HG02884 (cell line): ENCODE data around the gene NOD1.
"Not testable (repeated sequence)": the region's sequence is repeated elsewhere in the genome, so short reads cannot be mapped to it uniquely, and the experiment has no call there.

Experiments used
- ATAC-seq: cut with Tn5 transposase; IDR thresholded peaks from one replicate; pipeline ENCODE4 v1.9.1; 2021; ENCODE audit warnings: mild to moderate bottlenecking, moderate library complexity; ENCODE audit not compliant: unreplicated experiment

Gene NOD1

DNA sequence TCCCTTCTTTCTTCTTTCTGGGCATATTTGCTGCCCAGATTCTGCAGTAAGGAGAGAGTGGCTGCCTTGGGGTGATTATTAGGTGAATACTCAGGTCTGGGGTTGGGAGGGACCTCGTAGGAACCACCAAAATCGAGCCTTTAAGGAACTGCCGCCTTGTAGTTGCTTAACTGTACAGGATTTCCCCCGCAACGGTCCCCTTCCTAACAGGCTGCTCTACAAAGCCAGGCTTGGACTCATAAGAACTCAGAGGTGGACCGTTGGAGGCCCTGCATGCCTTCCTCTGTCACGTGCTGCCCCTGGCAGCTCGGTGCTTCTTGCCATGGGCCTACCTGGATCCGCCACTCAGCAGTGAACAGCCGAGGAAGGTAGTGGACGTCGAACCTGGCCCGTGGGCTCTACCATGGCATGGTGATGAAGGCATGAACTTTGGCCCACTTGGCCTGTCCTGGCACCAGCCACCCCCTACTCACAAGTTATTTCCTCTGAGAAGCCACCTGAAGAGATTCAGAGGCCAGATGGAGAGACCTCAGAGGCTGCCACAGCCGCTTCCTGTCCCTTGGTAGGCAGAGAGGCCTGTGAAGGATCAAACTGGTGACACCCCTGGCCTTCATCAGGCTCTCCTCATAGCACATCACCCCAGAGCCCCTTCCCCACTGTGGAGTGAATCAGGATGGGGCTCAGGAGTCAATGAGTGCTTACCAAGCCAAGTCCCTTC is 54.6 kb downstream of the NOD1 start:
- ATAC-seq = no peak

DNA sequence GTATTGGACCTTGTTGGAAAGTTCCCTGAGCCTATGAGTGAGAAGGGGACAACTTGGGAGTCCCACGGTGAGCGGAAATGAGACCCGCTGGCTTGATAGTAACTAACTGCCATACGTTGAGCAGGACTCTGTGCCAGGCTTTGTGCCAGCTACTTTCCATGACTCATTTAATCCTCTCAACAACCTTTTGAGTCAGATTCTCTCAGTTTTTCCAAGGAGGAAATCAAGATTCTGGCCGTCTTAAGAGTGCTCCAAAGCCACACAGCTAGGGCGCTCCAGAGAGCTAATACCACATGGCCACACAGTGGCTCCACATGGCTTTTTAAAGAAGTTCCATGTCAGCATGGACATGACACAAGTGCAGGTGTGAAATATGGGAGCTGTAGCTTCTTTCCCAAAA is 55.7 kb downstream of the NOD1 start:
- no peak for ATAC-seq

DNA sequence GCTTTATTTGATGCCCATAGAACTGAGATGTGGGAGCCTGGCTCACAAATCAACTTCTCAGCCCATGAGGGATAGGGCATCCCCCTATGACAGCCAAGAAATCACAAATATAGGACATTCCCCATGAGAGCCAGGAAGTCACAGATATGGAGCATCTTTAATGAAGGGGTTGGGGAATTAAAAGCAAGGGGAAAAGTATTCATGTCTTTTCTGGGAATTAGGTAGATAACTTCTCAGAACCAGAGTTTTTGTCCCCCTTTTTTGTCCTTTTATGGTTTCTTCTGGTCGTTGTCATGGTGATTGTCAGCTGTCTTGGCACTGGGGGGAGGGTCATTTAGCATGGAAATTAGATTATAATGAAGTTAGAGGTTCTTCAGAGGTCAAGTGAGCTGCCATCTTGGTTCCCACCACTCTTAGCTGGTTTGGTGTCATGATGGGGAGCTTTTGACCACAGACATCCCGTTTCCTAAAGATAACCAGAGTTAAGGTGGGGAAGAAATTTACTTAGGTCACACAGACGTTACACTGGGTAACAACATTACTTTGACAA is 56.9 kb downstream of the NOD1 start:
- ATAC-seq = no peak

DNA sequence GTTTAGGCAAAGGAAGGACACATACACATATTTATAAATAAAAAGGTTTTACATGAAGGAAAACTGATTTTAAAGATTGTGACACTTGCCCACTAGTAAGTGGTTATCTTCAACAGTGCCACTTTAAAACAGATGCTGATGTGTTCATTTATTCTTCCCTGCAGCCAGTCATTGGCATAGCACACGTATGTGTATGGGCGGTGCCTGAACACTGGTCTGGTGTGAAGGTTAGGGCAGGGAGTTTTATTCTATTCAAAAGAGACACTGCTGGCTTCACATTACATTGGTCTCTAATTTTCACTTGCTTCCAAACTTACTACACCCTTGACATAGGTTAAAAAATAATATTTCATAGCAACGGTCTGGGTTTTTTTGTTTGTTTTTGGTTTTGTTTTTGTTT is 57.9 kb downstream of the NOD1 start:
- no peak for ATAC-seq

DNA sequence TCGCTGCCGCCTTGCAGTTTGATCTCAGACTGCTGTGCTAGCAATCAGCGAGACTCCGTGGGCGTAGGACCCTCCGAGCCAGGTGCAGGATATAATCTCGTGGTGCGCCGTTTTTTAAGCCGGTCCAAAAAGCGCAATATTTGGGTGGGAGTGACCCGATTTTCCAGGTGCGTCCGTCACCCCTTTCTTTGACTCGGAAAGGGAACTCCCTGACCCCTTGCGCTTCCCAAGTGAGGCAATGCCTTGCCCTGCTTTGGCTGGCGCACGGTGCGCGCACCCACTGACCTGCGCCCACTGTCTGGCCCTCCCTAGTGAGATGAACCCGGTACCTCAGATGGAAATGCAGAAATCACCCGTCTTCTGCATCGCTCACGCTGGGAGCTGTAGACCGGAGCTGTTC is 58.5 kb downstream of the NOD1 start:
- not testable (repeated sequence) for ATAC-seq

DNA sequence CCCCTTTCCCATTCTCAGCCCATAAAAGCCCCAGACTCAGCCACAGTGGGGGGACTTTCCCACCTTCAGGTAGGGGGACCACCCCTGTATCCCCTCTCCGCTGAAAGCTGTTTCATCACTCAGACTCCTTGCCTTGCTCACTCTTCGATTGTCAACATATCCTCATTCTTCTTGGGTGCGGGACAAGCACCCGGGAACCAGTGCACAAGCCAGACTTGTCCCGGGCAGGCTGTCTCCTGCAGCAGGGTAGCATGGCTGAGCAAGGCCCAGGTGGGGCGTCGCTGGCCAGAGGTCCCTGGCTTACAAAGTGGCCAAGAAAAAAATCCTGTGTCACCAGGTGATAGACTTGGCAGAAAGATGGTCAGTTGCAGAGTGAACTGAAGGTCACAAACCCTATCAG is 64.7 kb downstream of the NOD1 start:
- ATAC-seq = no peak

DNA sequence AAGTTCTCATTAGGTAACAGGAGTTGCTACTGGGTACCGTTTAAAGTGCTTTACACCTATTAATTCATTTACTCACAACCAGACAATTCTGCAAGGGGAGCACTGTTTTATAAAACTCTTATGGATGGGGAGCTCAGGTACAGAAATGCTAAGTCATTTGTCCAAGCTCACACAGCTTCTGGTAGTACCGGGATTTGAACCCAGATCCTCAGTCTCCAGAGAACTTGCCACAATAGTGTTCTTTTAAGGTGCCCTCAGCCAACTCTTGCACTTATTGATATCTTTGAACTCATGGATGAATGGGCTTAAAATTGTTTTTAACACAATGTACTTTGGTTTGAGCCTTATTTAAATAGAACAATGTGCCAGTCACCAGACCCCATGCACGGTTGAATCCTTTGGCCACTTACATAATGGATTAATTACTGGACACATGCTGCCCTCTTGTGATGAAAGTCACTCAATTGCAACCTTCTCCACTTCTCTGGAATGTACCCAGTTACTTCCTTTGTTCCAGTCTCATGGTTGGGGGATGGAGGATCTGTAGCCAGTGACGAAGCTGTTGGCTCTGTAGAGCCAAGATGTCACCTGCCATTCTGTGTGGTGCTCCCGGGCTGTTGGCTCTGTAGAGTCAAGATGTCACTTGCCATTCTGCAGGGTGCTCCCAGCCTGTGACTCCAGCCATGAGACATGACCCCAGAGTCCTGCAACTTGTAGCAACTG is 65.6 kb downstream of the NOD1 start:
- ATAC-seq = no peak

DNA sequence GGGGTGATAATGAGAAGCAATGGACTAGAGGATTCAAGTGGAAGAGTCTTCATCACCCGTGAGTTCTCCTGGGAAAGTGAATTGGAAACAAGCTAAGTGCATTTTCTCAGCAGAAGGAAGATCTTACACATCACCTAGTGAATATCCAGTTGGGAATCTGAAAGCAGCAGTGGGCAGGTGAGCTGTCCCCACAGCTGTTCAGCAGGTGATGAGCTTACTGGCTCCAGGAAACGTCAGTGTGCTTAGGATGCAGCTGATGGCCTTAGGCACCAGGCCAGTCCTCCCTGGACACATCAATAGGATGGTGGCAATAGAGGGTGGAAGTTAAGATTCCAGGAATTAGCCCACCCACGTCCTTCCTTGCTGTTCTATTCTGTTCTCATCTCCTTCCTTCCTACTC is 66.7 kb downstream of the NOD1 start:
- no peak for ATAC-seq

DNA sequence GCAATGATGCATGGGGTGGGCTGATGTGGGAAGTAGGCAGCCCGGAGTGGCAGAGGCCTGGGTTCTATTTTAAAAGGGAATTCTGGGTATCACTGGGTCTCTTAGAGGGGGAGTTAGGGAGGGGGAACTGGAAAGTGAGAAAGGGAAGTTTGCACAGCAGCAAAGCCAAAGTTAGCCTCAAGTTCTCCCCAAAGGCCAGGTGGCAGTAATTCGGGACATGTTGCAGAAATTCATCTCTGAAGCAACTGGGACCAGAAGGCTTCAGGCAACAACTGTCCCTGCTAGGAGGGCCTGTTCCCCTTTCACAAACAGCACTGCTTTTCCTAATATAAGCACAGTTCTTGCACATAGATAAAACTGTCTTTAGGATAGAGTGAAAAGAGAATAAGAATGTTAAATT is 67.4 kb downstream of the NOD1 start:
- ATAC-seq = no peak

DNA sequence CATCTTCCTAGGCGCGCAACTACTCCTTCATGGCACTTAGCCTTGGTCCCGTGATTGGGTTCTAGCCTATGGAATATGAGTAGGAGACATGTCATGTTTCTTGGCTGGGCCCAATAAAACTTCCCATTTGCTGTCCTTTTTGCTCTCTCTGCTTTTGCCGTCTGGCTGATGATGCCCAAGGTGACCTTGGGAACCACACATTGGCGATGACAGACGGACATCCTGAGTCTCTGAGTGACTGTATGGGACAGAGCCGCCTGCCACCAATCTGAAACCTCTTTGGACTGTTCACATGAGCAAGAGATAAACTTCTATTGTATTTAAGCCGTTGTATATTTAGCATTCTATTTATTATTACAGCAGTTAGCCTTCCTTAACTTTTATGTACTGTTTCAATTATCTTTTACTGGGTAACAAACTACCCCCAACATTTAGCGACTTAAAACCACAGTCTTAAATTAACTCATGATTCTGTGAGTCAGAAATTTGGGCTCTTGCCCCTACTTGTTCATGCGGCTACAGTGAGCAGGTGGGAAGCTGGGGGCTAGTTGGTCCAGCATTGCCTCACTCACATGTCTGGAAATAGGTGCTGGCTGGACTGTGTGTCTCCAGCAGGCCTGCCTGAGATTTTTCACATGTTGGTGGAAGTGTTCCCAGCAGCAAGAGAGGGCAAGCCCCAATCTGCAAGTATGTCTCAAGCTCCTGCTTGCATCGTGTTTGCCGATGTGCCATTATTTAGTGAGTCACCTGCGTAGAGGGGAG is 71.7 kb downstream of the NOD1 start:
- no peak for ATAC-seq

DNA sequence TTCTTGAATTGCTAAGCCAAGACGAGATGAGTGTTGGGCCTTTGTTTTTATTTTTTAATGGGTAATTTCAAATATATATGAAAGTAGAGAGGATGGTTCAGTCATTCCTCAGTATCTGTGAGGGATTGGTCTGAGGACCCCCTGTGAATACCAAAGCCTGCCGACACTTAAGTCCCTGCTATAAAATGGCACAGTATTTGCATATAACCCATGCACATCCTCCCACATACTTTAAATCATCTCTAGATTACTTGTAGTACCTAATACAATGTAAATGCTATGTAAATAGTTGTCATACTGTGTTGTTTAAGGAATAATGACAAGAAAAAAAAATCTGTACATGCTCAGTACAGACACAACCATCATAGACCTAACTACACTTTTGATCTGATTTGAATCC is 73.4 kb downstream of the NOD1 start:
- no peak for ATAC-seq

DNA sequence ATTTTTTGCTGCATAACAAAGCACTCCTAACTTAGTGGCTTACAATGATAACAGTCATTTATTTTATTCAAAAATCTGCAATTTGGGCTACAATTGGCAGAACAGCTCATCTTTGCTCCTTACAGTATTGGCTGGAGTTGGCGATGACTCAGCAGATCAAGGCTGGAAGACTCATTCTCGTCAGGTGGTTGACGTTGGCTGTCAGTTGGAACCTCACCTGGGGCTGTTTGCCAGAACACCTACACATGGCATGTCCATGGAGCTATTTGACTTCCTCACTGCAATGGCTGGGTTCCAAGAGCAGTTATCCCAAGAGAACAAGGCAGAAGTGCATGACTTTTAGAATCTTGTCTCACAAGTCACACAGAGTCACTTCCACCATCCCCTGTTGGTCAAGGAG is 75.1 kb downstream of the NOD1 start:
- ATAC-seq = no peak

DNA sequence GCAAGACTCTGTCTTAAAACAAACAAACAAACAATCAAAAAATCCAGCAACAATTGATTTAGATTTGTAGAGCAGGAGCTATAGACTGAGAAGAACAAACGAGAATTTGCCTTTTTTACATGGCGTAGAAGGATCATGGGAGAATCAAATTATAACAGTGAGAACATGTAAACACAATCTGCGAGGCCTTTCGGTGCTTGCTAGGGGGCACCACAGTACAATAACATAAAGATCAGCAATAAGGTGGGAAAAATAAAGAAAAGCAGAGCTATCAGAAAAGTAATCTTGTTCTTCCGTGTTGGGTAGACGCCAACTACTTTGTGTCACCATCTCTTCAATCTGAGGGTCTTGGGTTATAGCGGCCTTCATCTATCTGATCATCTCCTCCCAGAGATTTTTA is 82.2 kb downstream of the NOD1 start:
- no peak for ATAC-seq

DNA sequence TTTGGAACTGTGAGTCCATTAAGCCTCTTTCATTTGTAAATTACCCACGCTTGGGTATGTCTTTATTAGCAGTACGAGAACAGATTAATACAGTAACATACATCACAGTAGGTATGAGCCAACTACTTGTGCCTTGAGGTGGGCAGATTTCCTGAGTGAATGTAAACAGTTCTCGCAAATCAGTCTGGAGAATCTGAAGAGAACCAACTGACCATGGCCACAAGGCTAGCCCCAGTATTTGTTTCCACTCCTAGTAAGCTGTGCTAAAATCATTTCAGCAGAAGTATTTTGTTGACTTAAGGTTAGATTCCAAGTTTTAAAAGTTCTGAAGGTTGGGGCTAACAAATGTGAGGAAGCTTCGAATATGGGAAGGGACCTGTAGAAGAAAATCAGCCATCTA is 82.9 kb downstream of the NOD1 start:
- no peak for ATAC-seq

DNA sequence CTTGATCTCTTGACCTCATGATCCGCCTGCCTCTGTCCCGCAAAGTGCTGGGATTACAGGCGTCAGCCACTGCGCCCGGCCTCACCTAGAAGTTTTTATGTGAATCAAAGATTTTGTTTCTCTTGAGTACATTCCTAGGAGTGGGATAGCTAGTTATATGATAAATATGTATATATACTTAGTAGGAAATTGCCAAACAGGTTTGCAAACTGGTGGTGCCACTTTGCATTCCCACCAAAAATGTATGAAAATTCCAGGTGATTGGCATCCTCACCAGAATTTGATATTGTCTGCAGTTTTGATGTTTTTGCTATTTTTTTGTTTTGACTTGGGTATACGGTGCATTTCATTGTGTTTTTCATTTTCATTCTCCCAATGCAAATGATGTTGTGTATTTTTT is 86.8 kb downstream of the NOD1 start:
- ATAC-seq = no peak

DNA sequence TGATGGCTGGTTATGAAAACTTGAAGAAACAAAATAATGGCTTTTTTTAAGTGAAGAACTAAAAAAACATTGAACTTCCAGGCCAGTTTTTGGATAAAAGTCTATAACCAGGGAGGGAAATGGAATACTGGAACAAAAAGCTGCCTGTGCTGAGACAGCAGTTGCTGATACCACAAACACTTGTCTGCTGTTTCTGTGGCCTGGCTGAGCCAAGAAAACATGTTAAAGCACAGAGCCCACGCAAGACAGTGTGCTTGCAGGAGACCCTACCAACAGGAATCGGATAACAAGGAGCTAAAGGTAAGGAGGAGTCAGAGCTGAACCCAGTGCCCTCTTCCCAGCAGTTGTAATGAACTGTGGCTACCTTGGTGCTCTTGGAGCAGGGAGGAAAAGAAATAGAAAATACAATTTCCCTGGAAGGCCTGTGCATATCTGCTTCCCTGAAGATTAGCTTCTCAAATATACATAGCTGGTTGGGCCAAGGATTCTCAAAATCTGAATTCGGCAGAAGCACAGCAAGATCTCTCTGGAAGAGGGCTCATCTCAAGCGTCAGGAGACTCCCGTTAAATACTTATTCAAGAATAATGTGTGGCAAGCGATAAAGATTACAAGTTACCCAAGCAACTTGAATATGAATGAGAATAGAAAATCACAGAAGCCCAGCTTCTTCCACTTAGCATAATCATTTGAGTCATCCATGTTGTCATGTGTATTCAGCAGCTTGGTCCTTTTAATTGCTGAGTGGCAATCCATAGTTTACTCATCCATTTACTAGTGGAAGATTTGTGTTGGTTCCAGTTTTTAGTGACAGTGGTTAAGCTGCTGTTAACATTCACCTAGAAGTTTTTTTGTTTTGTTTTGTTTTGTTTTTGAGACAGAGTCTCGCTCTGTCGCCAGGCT is 87.6 kb downstream of the NOD1 start:
- no peak for ATAC-seq

DNA sequence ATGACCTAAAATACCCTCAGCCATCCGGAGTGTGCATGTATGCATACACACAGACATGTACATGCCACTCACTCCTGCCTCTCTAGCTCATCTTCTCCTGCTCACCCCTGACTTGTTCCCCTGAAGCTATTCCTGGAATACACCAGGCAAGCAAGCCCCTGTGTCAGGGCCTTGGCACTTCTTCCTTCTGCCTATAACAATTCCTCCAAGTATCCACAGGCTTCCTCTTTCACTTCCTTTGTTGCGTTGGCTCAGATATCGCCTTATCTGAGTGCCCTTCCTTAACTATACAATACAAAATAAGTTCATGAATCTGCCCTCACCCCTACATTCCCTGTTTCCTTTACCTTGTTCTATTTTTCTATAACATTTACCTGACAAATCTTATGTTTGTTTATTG is 88.8 kb downstream of the NOD1 start:
- no peak for ATAC-seq

DNA sequence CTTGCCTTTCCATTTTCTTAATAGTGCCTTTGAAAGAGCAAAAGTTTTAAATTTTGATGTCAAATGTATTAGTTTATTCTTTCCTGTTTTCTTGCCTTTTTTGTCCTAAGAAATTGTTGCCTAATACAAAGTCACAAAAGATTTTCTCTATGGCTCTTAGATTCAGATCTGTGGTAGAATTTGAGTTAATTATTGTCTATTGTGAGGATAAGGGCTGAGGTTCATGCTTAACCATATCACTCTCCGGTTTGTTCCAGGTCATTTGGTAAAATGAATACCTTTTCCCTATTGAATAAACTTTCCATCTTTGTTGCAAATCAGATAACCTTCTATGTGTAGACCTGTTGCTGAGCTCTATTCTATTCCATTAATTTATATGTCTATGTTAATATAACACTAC is 96.0 kb downstream of the NOD1 start:
- ATAC-seq = no peak

DNA sequence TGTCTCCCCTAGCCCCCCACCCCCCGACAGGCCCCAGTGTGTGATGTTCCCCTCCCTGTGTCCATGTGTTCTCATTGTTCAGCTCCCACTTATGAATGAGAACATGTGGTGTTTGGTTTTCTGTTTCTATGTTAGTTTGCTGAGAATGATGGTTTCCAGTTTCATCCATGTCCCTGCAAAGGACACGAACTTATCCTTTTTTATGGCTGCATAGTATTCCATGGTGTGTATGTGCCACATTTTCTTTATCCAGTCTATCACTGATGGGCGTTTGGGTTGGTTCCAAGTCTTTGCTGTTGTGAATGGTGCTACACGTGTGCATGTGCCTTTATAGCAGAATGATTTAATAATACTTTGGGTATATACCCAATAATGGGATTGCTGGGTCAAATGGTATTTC is 97.8 kb downstream of the NOD1 start:
- ATAC-seq = not testable (repeated sequence)

DNA sequence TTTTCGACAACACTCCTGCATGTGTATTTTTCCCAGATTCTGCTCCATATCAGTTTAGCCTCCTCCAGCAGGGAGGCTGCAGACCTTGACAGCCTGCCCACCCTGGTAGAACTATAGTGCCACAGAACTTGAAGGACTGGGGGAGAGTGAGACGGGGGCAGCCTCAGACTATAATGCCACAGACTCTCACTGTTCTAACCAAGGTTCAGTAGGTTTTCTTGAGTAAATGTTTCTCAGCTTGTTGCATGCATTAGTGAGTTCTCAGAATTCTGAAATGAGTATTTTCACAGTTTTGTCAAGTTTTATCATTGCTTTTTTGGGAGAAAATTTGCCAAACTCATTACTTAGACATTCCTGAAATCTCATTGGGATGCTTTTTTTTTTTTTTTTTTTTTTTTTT is 98.3 kb downstream of the NOD1 start:
- no peak for ATAC-seq

DNA sequence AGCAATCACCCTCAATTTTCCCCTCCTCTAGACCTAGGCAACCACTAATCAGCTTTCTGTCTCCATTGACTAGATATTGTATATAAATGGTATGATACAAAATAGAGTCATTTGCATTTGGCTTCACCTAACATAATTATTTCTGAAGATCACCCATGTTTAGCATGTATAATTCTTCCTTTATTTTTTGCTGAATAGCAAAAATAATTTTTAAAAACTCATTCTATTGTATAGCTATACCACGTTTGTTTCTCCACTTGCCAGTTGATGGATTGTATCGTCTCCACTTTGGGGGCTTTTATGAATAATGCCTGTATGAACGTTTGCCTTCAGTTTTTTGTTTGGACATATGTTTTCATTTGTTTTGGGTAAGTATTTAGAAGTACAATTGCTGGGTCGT is 98.8 kb downstream of the NOD1 start:
- no peak for ATAC-seq
